H9 (cell line): ENCODE results near the gene RBM5. TPM values are rescaled to one million over a fixed set of nuclear protein-coding genes. Genes with fewer than 3 reads are reported as not detected.
A peak's percentile ranks its signal among the peaks of the same experiment; 100 is the strongest.

ENCODE experiments used
- DNase-seq: peaks from one replicate; pipeline ENCODE4 v3.0.0-alpha.2; 2017
- H2AFZ ChIP-seq: one replicate; pipeline ENCODE4 v1.6.1; 2013; ENCODE audit warnings: mild to moderate bottlenecking, low read length, control low read depth, moderate library complexity
- H2AK5ac ChIP-seq: 2 replicates; pipeline ENCODE4 v1.6.1; 2013; ENCODE audit warnings: low read length, control low read depth, mixed read lengths; ENCODE audit not compliant: insufficient read length
- H2BK120ac ChIP-seq: one replicate; pipeline ENCODE4 v1.6.1; 2013; ENCODE audit warnings: low read depth, mild to moderate bottlenecking, low read length, control low read depth, inconsistent platforms; ENCODE audit not compliant: poor library complexity, severe bottlenecking
- H2BK12ac ChIP-seq: 2 replicates; pipeline ENCODE4 v1.6.1; 2013; ENCODE audit warnings: low read length, control low read depth, mixed read lengths, low read depth; ENCODE audit not compliant: insufficient read length
- H2BK15ac ChIP-seq: 2 replicates; pipeline ENCODE4 v1.6.1; 2013; ENCODE audit warnings: low read depth, low read length, control low read depth
- H2BK20ac ChIP-seq: one replicate; pipeline ENCODE4 v1.6.1; 2013; ENCODE audit warnings: low read depth, mild to moderate bottlenecking, low read length, control low read depth, inconsistent platforms; ENCODE audit not compliant: poor library complexity, severe bottlenecking
- H2BK5ac ChIP-seq: 2 replicates; pipeline ENCODE4 v1.6.1; 2013; ENCODE audit warnings: low read length, control low read depth, mixed read lengths; ENCODE audit not compliant: insufficient read length
- H3K14ac ChIP-seq: 2 replicates; pipeline ENCODE4 v1.6.1; 2013; ENCODE audit warnings: low read length, control low read depth; ENCODE audit not compliant: insufficient read depth
- H3K18ac ChIP-seq: 2 replicates; pipeline ENCODE4 v1.6.1; 2013; ENCODE audit warnings: low read depth, mild to moderate bottlenecking, mixed read lengths, low read length, control low read depth; ENCODE audit not compliant: insufficient read length
- H3K23ac ChIP-seq: 2 replicates; pipeline ENCODE4 v1.6.1; 2013; ENCODE audit warnings: low read length, control low read depth, mixed read lengths, low read depth; ENCODE audit not compliant: insufficient read length
- H3K23me2 ChIP-seq: 2 replicates; pipeline ENCODE4 v1.6.1; 2013; ENCODE audit warnings: low read depth, mild to moderate bottlenecking, mixed read lengths, low read length, control low read depth; ENCODE audit not compliant: insufficient read length, poor library complexity, severe bottlenecking
- H3K27ac ChIP-seq: 2 replicates; pipeline ENCODE4 v1.5.1; 2013; ENCODE audit warnings: low read length, control low read depth, mixed read lengths, low read depth; ENCODE audit not compliant: insufficient read length
- H3K27me3 ChIP-seq: 2 replicates; pipeline ENCODE4 v1.6.1; 2013; ENCODE audit warnings: low read length, control low read depth, inconsistent platforms; ENCODE audit not compliant: insufficient read depth
- H3K4ac ChIP-seq: 2 replicates; pipeline ENCODE4 v1.6.1; 2013; ENCODE audit warnings: low read depth, mild to moderate bottlenecking, control low read depth, inconsistent platforms, low read length, moderate library complexity
- H3K4me1 ChIP-seq: 2 replicates; pipeline ENCODE4 v1.6.1; 2013; ENCODE audit warnings: low read length, control low read depth, inconsistent platforms; ENCODE audit not compliant: insufficient read depth
- H3K4me2 ChIP-seq: 2 replicates; pipeline ENCODE4 v1.6.1; 2013; ENCODE audit warnings: low read length, control low read depth, mixed read lengths; ENCODE audit not compliant: insufficient read length, insufficient read depth
- H3K56ac ChIP-seq: 2 replicates; pipeline ENCODE4 v1.6.1; 2013; ENCODE audit warnings: low read depth, mild to moderate bottlenecking, mixed read lengths, low read length, control low read depth; ENCODE audit not compliant: insufficient read length
- H3K79me1 ChIP-seq: 2 replicates; pipeline ENCODE4 v1.6.1; 2013; ENCODE audit warnings: low read depth, mild to moderate bottlenecking, moderate library complexity, low read length, control low read depth, inconsistent platforms; ENCODE audit not compliant: insufficient read depth, poor library complexity, severe bottlenecking
- H3K79me2 ChIP-seq: 2 replicates; pipeline ENCODE4 v1.6.1; 2013; ENCODE audit warnings: low read length, control low read depth, inconsistent platforms; ENCODE audit not compliant: insufficient read depth
- H3K9ac ChIP-seq: 2 replicates; pipeline ENCODE4 v1.6.1; 2013; ENCODE audit warnings: low read length, control low read depth, mixed read lengths; ENCODE audit not compliant: insufficient read length; ENCODE audit errors: extremely low read depth
- H3K9me3 ChIP-seq: one replicate; pipeline ENCODE4 v1.6.1; 2013; ENCODE audit warnings: low read depth, low read length, inconsistent platforms; ENCODE audit not compliant: control insufficient read depth
- H3T11ph ChIP-seq: one replicate; pipeline ENCODE4 v1.6.1; 2013; ENCODE audit warnings: mild to moderate bottlenecking, low read length, control low read depth, inconsistent platforms
- H4K20me1 ChIP-seq: one replicate; pipeline ENCODE4 v1.6.1; 2013; ENCODE audit not compliant: control insufficient read depth, insufficient read length, insufficient read depth
- H4K5ac ChIP-seq: 2 replicates; pipeline ENCODE4 v1.6.1; 2013; ENCODE audit warnings: low read depth, mild to moderate bottlenecking, mixed read lengths, low read length, control low read depth; ENCODE audit not compliant: insufficient read length
- H4K8ac ChIP-seq: replicated peaks from 2 replicates; pipeline ENCODE4 v1.6.1; 2013; ENCODE audit warnings: low read length, control low read depth, mixed read lengths, low read depth; ENCODE audit not compliant: insufficient read length
- H4K91ac ChIP-seq: 2 replicates; pipeline ENCODE4 v1.6.1; 2013; ENCODE audit warnings: low read depth, mild to moderate bottlenecking, moderate library complexity, mixed read lengths, low read length, control low read depth; ENCODE audit not compliant: insufficient read length
- H3K27ac Mint-ChIP-seq, 3 experiments: 2 replicates in 2 of 3; 3 replicates in 1 of 3; pipeline ENCODE4 v1.8.0; 2020 to 2021; ENCODE audit warnings: mixed read lengths in 3 of 3, mild to moderate bottlenecking in 1 of 3, moderate library complexity in 1 of 3
- H3K27me3 Mint-ChIP-seq: 2 replicates; pipeline ENCODE4 v1.8.0; 2021; ENCODE audit warnings: low read depth, mild to moderate bottlenecking, moderate library complexity, mixed read lengths
- H3K36me3 Mint-ChIP-seq, 3 experiments: 2 replicates in 2 of 3; 3 replicates in 1 of 3; pipeline ENCODE4 v1.8.0; 2020 to 2021; ENCODE audit warnings: low read depth in 3 of 3, mixed read lengths in 3 of 3; ENCODE audit not compliant: insufficient read depth in 1 of 3
- H3K4me1 Mint-ChIP-seq, 2 experiments: 2 replicates each; pipeline ENCODE4 v1.8.0; 2020; ENCODE audit warnings: mixed read lengths in 2 of 2
- H3K4me3 Mint-ChIP-seq, 2 experiments: 2 replicates in 1 of 2; 3 replicates in 1 of 2; pipeline ENCODE4 v1.8.0; 2020 to 2021; ENCODE audit warnings: mild to moderate bottlenecking in 2 of 2, mixed read lengths in 2 of 2, moderate library complexity in 1 of 2
- H3K9me3 Mint-ChIP-seq, 2 experiments: 2 replicates in 1 of 2; 3 replicates in 1 of 2; pipeline ENCODE4 v1.8.0; 2020; ENCODE audit warnings: mild to moderate bottlenecking in 2 of 2, mixed read lengths in 2 of 2, moderate library complexity in 1 of 2
- CTCF ChIP-seq: fragments of 200-600 bp; sonication (generic); conservative IDR thresholded peaks from 3 replicates; pipeline ENCODE4 v1.8.0; 2021; ENCODE audit warnings: antibody characterized with exemption, mild to moderate bottlenecking
- WGBS: extraction: QIAGEN DNeasy Blood & Tissue Kit; methylation state at CpG from one replicate; pipeline ENCODE4 v1.1.7; 2013; ENCODE audit warnings: missing lambda C conversion rate, low lambda C conversion rate, mixed read lengths; ENCODE audit not compliant: insufficient read length; ENCODE audit errors: extremely low coverage; 5-methylcytosine and 5-hydroxymethylcytosine counted together
- total RNA-seq: library from RNA; stranded (reverse); gene quantifications from 2 replicates; pipeline ENCODE4 v1.2.1, GENCODE V29; 2021

RBM5 gene
- total RNA-seq, 1 experiment from 2014 or later, result 123 TPM

GRCh38 chr3:50124800-50125178 is 36.1 kb downstream of the RBM5 start:
- H4K8ac ChIP-seq, result no peak overlapping the region
- H3K4me3 Mint-ChIP-seq, result peak overlapping the region in 1 of 2 experiments; percentile 14; a peak in 1 of 5 replicates
- H2AFZ ChIP-seq, result no peak overlapping the region
- no peak overlapping the region for H3K23ac ChIP-seq
- no peak overlapping the region for H4K5ac ChIP-seq
- no peak overlapping the region for H3K27ac ChIP-seq
- no peak overlapping the region for H2AK5ac ChIP-seq
- peaks cover 4% of the 10 kb centered on the region; the same call in 1 of the 2 replicates for H3K27me3 Mint-ChIP-seq
- H4K20me1 ChIP-seq, result no peaks in the 10 kb centered on the region
- H2BK120ac ChIP-seq, result no peak overlapping the region
- no peaks in the 10 kb centered on the region for H3K27me3 ChIP-seq
- H3K27ac Mint-ChIP-seq, result peak overlapping the region in 2 of 3 experiments; percentile 56 to 68; a peak in 2 of 7 replicates
- H4K91ac ChIP-seq, result no peak overlapping the region
- H3K9ac ChIP-seq, result no peak overlapping the region
- H2BK20ac ChIP-seq, result no peak overlapping the region
- no peak overlapping the region for H2BK15ac ChIP-seq
- no peak overlapping the region for H3K4me2 ChIP-seq
- peaks cover 4% of the 10 kb centered on the region; the same call in 1 of the 2 replicates for H3K4me1 ChIP-seq
- no peak overlapping the region for H3K4ac ChIP-seq
- H2BK12ac ChIP-seq, result no peak overlapping the region
- no peak overlapping the region for H3T11ph ChIP-seq
- H3K14ac ChIP-seq, result peak overlapping the region; percentile 74; the same call in 1 of the 2 replicates
- no peaks in the 10 kb centered on the region for H3K79me1 ChIP-seq
- WGBS, result no CpG with 5 or more reads among the region's 12 CpGs
- peaks cover 27 to 41% of the 10 kb centered on the region in 2 experiments for H3K4me1 Mint-ChIP-seq
- DNase-seq, result no peak
- TF ChIP-seq CTCF, result no peak
- H3K36me3 Mint-ChIP-seq, result peaks cover 5 to 8% (median 6%) of the 10 kb centered on the region in 3 experiments
- no peaks in the 10 kb centered on the region for H3K23me2 ChIP-seq
- H3K18ac ChIP-seq, result peak overlapping the region; percentile 29
- no peak overlapping the region for H3K56ac ChIP-seq
- H3K9me3 Mint-ChIP-seq, result no peaks in the 10 kb centered on the region
- no peak overlapping the region for H2BK5ac ChIP-seq
- no peaks in the 10 kb centered on the region for H3K79me2 ChIP-seq
- no peaks in the 10 kb centered on the region for H3K9me3 ChIP-seq
